ENCODE data around the gene EYS. TPM values are rescaled to one million over a fixed set of nuclear protein-coding genes. Genes with fewer than 3 reads are reported as not detected.
"Not testable (repeated sequence)": the region's sequence is repeated elsewhere in the genome, so short reads cannot be mapped to it uniquely, and the experiment has no call there.

The EYS gene
- total and polyA plus RNA-seq, 2 of the 8 experiments (the other 6 are each of a cell fraction or from before 2014, with no cell fraction given) = 0.05 to 0.13 TPM

- TF ChIP-seq HDAC6 (IDR thresholded peaks at IDR 0.05; ENCODE audit: low read depth, low read length) (no peak), SRF (IDR thresholded peaks at IDR 0.05; ENCODE audit: low read depth, low read length) (no peak), POLR2A (IDR thresholded peaks at IDR 0.05; ENCODE audit: control extremely low read depth in 1 of 2, low read depth in 2 of 2, low read length in 2 of 2) (no peak), BRCA1 (IDR thresholded peaks at IDR 0.05; ENCODE audit: low read depth, low read length) (no peak), KDM4A (IDR thresholded peaks at IDR 0.05; ENCODE audit: low read depth, low read length, severe bottlenecking) (no peak)
Observed at GRCh38 chr6:63963769-63964315, 1743.2 kb downstream of the EYS start (continued).

GRCh38 chr6:63953336-63954021 lies 1753.5 kb downstream of the EYS start:
- H3K14ac ChIP-seq (ENCODE audit: insufficient read length); H3K23ac ChIP-seq (ENCODE audit: insufficient read length); H3K27me3 ChIP-seq (replicated peaks in 1 of 4; ENCODE audit: control insufficient read depth in 3 of 4, extremely low read depth in 1 of 4, insufficient read depth in 3 of 4, low read length in 3 of 4); H3K79me2 ChIP-seq (ENCODE audit: control insufficient read depth in 1 of 2, insufficient read depth in 2 of 2, low read length in 2 of 2); H4K8ac ChIP-seq (ENCODE audit: extremely low read depth, insufficient read depth, low read length); FAIRE-seq; H3K36me3 ChIP-seq (ENCODE audit: control insufficient read depth in 2 of 4, insufficient read depth in 4 of 4, low read length in 3 of 4); H2BK5ac ChIP-seq (ENCODE audit: low read depth, low read length); H2AK5ac ChIP-seq (ENCODE audit: low read depth, low read length); POLR2A ChIA-PET (ENCODE audit: partially characterized antibody); H2BK20ac ChIP-seq (ENCODE audit: low read length); H4K5ac ChIP-seq (ENCODE audit: insufficient read length, low read depth, low read length); H4K91ac ChIP-seq (replicated peaks; ENCODE audit: insufficient read length, low read length); H2BK12ac ChIP-seq (ENCODE audit: low read depth, low read length); H3K4ac ChIP-seq (replicated peaks; ENCODE audit: insufficient read length, low read depth, low read length); H3K9me3 ChIP-seq (ENCODE audit: insufficient read depth in 2 of 2, low read depth in 1 of 2, low read length in 1 of 2); H2BK120ac ChIP-seq (replicated peaks; ENCODE audit: low read depth, low read length); H2BK15ac ChIP-seq (ENCODE audit: low read length); H4K20me1 ChIP-seq (replicated peaks in 1 of 2; ENCODE audit: control insufficient read depth in 1 of 2, insufficient read depth in 2 of 2, low read length in 2 of 2); H3K27ac ChIP-seq (ENCODE audit: low read depth, low read length); H2AFZ ChIP-seq (ENCODE audit: low read length); H3K18ac ChIP-seq (ENCODE audit: extremely low read depth, low read length); DNase-seq (ENCODE audit: low read depth in 1 of 2, low spot score in 2 of 2); H3K79me1 ChIP-seq (ENCODE audit: low read depth, low read length); H3K56ac ChIP-seq (replicated peaks; ENCODE audit: insufficient read length, low read depth, low read length); H3K4me3 ChIP-seq (ENCODE audit: extremely low read depth in 1 of 4, insufficient read depth in 2 of 4, low read depth in 3 of 4, low read length in 4 of 4); H3K4me2 ChIP-seq (ENCODE audit: insufficient read depth in 1 of 2, low read depth in 2 of 2, low read length in 2 of 2); H3K9ac ChIP-seq (replicated peaks in 1 of 4; ENCODE audit: extremely low read depth in 1 of 4, low read depth in 3 of 4, low read length in 3 of 4); H3K23me2 ChIP-seq (ENCODE audit: low read depth, low read length); H3K4me1 ChIP-seq (replicated peaks in 1 of 4; ENCODE audit: control insufficient read depth in 3 of 4, insufficient read depth in 4 of 4, low read length in 3 of 4): not testable (repeated sequence)
- 90% methylated on average over 3 of the region's 3 CpGs; no CpG with 5 or more reads in 1 of the 2 experiments for WGBS, 2 experiments (ENCODE audit: extremely low coverage in 1 of 2, insufficient coverage in 1 of 2, insufficient read length in 1 of 2, insufficient replicate concordance in 2 of 2, low coverage in 1 of 2, low lambda C conversion rate in 2 of 2, missing lambda C conversion rate in 1 of 2)
- CTCF ChIA-PET (ENCODE audit: partially characterized antibody) = interaction anchor here (0.6 kb wide), 1 partner anchor 342 kb away, joined by 3 read pairs; no protein-coding TSS in a partner anchor

Data from H1 (cell line).